Activated B cell treated with CpG ODN at 0.5 μM for 24 hours (primary cell): ENCODE measurements around the gene IGHMBP2. TPM values are rescaled to one million over a fixed set of nuclear protein-coding genes. Genes with fewer than 3 reads are reported as not detected.

Experiments
- ATAC-seq: fragments of 200-7000 bp; cut with Tn5 transposase; one replicate; pipeline ENCODE4 v1.10.0; 2021; ENCODE audit warnings: low read depth, mild to moderate bottlenecking, moderate library complexity
- CTCF ChIA-PET: fragments of 350-600 bp; sonication (Branson Sonifier 250); formaldehyde crosslinking; loops from one replicate; lab custom pipeline; 2021; ENCODE audit warnings: antibody characterized with exemption; lab: Charles Lee
- POLR2A ChIA-PET: fragments of 350-600 bp; sonication (Branson Sonifier 250); formaldehyde crosslinking; loops from one replicate; lab custom pipeline; 2021; ENCODE audit warnings: antibody characterized with exemption; lab: Charles Lee
- DNase-seq: peaks from one replicate; pipeline ENCODE4 v3.0.0; 2022
- H3K27ac Mint-ChIP-seq: one replicate; pipeline ENCODE4 v1.8.0; 2020; ENCODE audit warnings: mixed read lengths
- H3K27me3 Mint-ChIP-seq: one replicate; pipeline ENCODE4 v1.8.0; 2021; ENCODE audit warnings: mixed read lengths
- H3K36me3 Mint-ChIP-seq: one replicate; pipeline ENCODE4 v1.8.0; 2021; ENCODE audit warnings: low read depth, mixed read lengths
- H3K4me1 Mint-ChIP-seq: one replicate; pipeline ENCODE4 v1.8.0; 2021; ENCODE audit warnings: mixed read lengths
- H3K4me3 Mint-ChIP-seq: one replicate; pipeline ENCODE4 v1.8.0; 2020; ENCODE audit warnings: mild to moderate bottlenecking, mixed read lengths
- H3K9me3 Mint-ChIP-seq: one replicate; pipeline ENCODE4 v1.8.0; 2020; ENCODE audit warnings: mixed read lengths
- CTCF ChIP-seq: fragments of 200-600 bp; IDR thresholded peaks from one replicate; pipeline ENCODE4 v1.8.0; 2022; ENCODE audit warnings: antibody characterized with exemption, mild to moderate bottlenecking
- intact Hi-C: fragments of 100-400 bp; cut with micrococcal nuclease; formaldehyde crosslinking; loops from one replicate; pipeline ENCODE4 v1.15.1; 2024
- total RNA-seq: library from RNA; stranded (reverse); gene quantifications from 2 replicates; pipeline ENCODE4 v1.2.3, GENCODE V29; 2022

IGHMBP2 gene
- total RNA-seq, 1 donor from 2014 or later, result 33.8 TPM

- CTCF ChIA-PET, result no interaction called here
- no peak overlapping the region for H3K27ac Mint-ChIP-seq
- no peak for ATAC-seq
- no peaks in the 10 kb centered on the region for H3K36me3 Mint-ChIP-seq
- no peak overlapping the region for H3K4me3 Mint-ChIP-seq
- H3K27me3 Mint-ChIP-seq, result peaks cover 2% of the 10 kb centered on the region
- no peak for TF ChIP-seq CTCF
- intact Hi-C loops, result no loop called here
- peaks cover 16% of the 10 kb centered on the region for H3K4me1 Mint-ChIP-seq
- no peak for DNase-seq
- no peaks in the 10 kb centered on the region for H3K9me3 Mint-ChIP-seq
- POLR2A ChIA-PET, result no interaction called here
Measured at GRCh38 chr11:68958211-68958610, 54.5 kb downstream of the IGHMBP2 start.

- Mint-ChIP-seq H3K36me3 (no peaks in the 10 kb centered on the region), H3K27ac (no peak overlapping the region), H3K27me3 (peaks cover 2% of the 10 kb centered on the region), H3K4me3 (no peak overlapping the region), H3K9me3 (no peaks in the 10 kb centered on the region), H3K4me1 (peaks cover 16% of the 10 kb centered on the region)
- intact Hi-C loops, result no loop called here
- DNase-seq (no peak), ATAC-seq (no peak)
- CTCF ChIA-PET, result no interaction called here
- no peak for TF ChIP-seq CTCF
- POLR2A ChIA-PET, result interaction anchor here (0.6 kb wide), 1 partner anchor 18 kb away, joined by 4 read pairs; no protein-coding TSS in a partner anchor
Measured at GRCh38 chr11:68959465-68960293, 56.0 kb downstream of the IGHMBP2 start.

- no peak for TF ChIP-seq CTCF
Measured at GRCh38 chr11:68960294-68961071, 56.8 kb downstream of the IGHMBP2 start.

GRCh38 chr11:68961245-68961644 lies 57.6 kb downstream of the IGHMBP2 start:
- ATAC-seq, result no peak
- intact Hi-C loops, result no loop called here
- TF ChIP-seq CTCF, result no peak
- DNase-seq, result no peak
- CTCF ChIA-PET, result no interaction called here
- no peak overlapping the region for H3K4me3 Mint-ChIP-seq
- peaks cover 9% of the 10 kb centered on the region for H3K4me1 Mint-ChIP-seq
- no peaks in the 10 kb centered on the region for H3K9me3 Mint-ChIP-seq
- H3K27me3 Mint-ChIP-seq, result no peaks in the 10 kb centered on the region
- no peak overlapping the region for H3K27ac Mint-ChIP-seq
- H3K36me3 Mint-ChIP-seq, result no peaks in the 10 kb centered on the region
- POLR2A ChIA-PET, result no interaction called here

More at GRCh38 chr11:68960294-68961071, 56.8 kb downstream of the IGHMBP2 start:
- H3K4me1 Mint-ChIP-seq, result peaks cover 12% of the 10 kb centered on the region
- H3K27ac Mint-ChIP-seq, result no peak overlapping the region
- DNase-seq, result no peak
- H3K27me3 Mint-ChIP-seq, result no peaks in the 10 kb centered on the region
- ChIA-PET POLR2A (interaction anchor here (0.6 kb wide), 1 partner anchor 17 kb away, joined by 4 read pairs; no protein-coding TSS in a partner anchor), CTCF (no interaction called here)
- no peaks in the 10 kb centered on the region for H3K9me3 Mint-ChIP-seq
- H3K4me3 Mint-ChIP-seq, result no peak overlapping the region
- no peaks in the 10 kb centered on the region for H3K36me3 Mint-ChIP-seq
- ATAC-seq, result no peak
- intact Hi-C loops, result no loop called here
